Endodermal cell (in vitro differentiated cells): ENCODE data around the gene GNPDA1. TPM values are rescaled to one million over a fixed set of nuclear protein-coding genes. Genes with fewer than 3 reads are reported as not detected.

ENCODE experiments used
- DNase-seq: peaks from one replicate; pipeline ENCODE4 v3.0.0-alpha.2; 2017
- H3K27ac ChIP-seq: 2 replicates; pipeline ENCODE4 v1.5.1; 2013; ENCODE audit warnings: mild to moderate bottlenecking, low read depth, low read length, moderate library complexity
- H3K27me3 ChIP-seq: 2 replicates; pipeline ENCODE4 v1.6.1; 2013; ENCODE audit warnings: mild to moderate bottlenecking, low read length, moderate library complexity; ENCODE audit not compliant: insufficient read depth, control insufficient read depth, poor library complexity, severe bottlenecking
- H3K36me3 ChIP-seq: 2 replicates; pipeline ENCODE4 v1.7.0; 2013; ENCODE audit warnings: mild to moderate bottlenecking, low read length, moderate library complexity; ENCODE audit not compliant: control insufficient read depth, insufficient read depth
- H3K4me1 ChIP-seq: one replicate; pipeline ENCODE4 v1.7.0; 2013; ENCODE audit warnings: low read length; ENCODE audit not compliant: control insufficient read depth, insufficient read depth
- H3K4me3 ChIP-seq: 2 replicates; pipeline ENCODE4 v1.5.1; 2013; ENCODE audit warnings: mild to moderate bottlenecking, low read length, moderate library complexity
- H3K9ac ChIP-seq: 2 replicates; pipeline ENCODE4 v1.6.1; 2013; ENCODE audit warnings: mild to moderate bottlenecking, low read length, moderate library complexity; ENCODE audit not compliant: poor library complexity, severe bottlenecking; ENCODE audit errors: extremely low read depth
- H3K9me3 ChIP-seq: 2 replicates; pipeline ENCODE4 v1.6.1; 2013; ENCODE audit warnings: mild to moderate bottlenecking, low read length, moderate library complexity; ENCODE audit not compliant: control insufficient read depth
- H3K27ac Mint-ChIP-seq: 2 replicates; pipeline ENCODE4 v1.8.0; 2020; ENCODE audit warnings: mixed read lengths
- H3K27me3 Mint-ChIP-seq: 2 replicates; pipeline ENCODE4 v1.8.0; 2021; ENCODE audit warnings: mild to moderate bottlenecking, mixed read lengths; ENCODE audit not compliant: insufficient read depth
- H3K36me3 Mint-ChIP-seq: 2 replicates; pipeline ENCODE4 v1.8.0; 2020; ENCODE audit warnings: low read depth, mixed read lengths
- H3K4me1 Mint-ChIP-seq: 2 replicates; pipeline ENCODE4 v1.8.0; 2020; ENCODE audit warnings: mixed read lengths
- H3K4me3 Mint-ChIP-seq: 2 replicates; pipeline ENCODE4 v1.8.0; 2020; ENCODE audit warnings: mild to moderate bottlenecking, moderate library complexity, mixed read lengths
- H3K9me3 Mint-ChIP-seq: 2 replicates; pipeline ENCODE4 v1.8.0; 2020; ENCODE audit warnings: mild to moderate bottlenecking, mixed read lengths
- WGBS, 2 experiments: methylation state at CpG; one replicate each; pipeline versions ENCODE4 v1.1.5 to v1.1.7; 2013; ENCODE audit warnings: missing lambda C conversion rate in 2 of 2, mixed read lengths in 1 of 2; ENCODE audit not compliant: insufficient coverage in 1 of 2, insufficient read length in 1 of 2; 5-methylcytosine and 5-hydroxymethylcytosine counted together
- total RNA-seq, 2 donors: library from RNA; stranded (reverse); fragmentation: NEBNext Ultra II Directional in 1 of 2; extraction: Animal tissue kit (Norgen Biotek cat#: 25700) in 1 of 2; gene quantifications; 2 replicates in 1 of 2; 3 replicates in 1 of 2; pipeline ENCODE4 v1.2.1, GENCODE V29; 2021
- TF ChIP-seq, protein P1 (sequence below): fragments of 200-600 bp; sonication (generic); conservative IDR thresholded peaks from 2 replicates; pipeline ENCODE4 v1.5.0; 2021; ENCODE audit warnings: antibody characterized with exemption, mild to moderate bottlenecking

The GNPDA1 gene
- total RNA-seq, 2 donors from 2014 or later, result 90.9 to 118 TPM

DNA sequence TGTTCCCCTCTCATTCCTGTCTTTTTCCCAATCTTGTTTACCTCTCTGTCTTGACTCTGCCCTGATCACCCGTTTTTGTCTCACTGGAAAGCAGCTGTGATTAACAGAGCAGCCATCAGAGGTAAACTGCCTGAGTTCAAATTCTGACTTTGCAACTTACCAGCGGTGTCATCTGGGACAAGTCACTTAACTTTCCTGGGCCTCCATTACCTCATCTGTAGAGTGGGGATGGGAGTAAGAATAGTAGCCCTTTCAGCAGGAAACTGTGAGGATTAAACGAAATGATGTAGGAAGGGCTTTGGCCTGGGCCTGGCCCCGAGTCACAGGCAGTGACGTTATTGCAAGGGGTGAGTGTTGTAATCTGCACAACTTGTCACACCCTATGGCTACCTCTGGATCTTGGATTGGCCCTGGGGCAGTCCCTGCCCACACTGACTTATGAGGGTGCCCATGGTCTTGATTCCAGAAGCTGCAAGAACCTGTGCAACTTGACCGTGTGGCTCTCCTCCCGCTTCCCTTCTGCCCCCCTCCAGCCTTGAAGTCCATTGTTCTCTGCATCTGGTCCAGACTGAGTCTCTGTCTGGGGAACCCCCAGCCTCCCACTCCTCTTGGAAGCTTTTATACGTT lies 54.2 kb downstream of the GNPDA1 start:
- H3K36me3 Mint-ChIP-seq, result no peaks in the 10 kb centered on the region
- Histone ChIP-seq H3K36me3 (no peaks in the 10 kb centered on the region), H3K27ac (no peak overlapping the region), H3K4me1 (no peaks in the 10 kb centered on the region), H3K4me3 (no peak overlapping the region), H3K9ac (no peak overlapping the region), H3K27me3 (no peaks in the 10 kb centered on the region), H3K9me3 (no peaks in the 10 kb centered on the region)
- H3K4me3 Mint-ChIP-seq, result no peak overlapping the region
- H3K27me3 Mint-ChIP-seq, result peaks cover 3% of the 10 kb centered on the region
- WGBS, 2 experiments, result 84 to 87% methylated on average over 6 to 8 of the region's 8 CpGs
- H3K4me1 Mint-ChIP-seq, result peaks cover 10% of the 10 kb centered on the region
- H3K27ac Mint-ChIP-seq, result no peak overlapping the region
- H3K9me3 Mint-ChIP-seq, result no peaks in the 10 kb centered on the region
- DNase-seq, result no peak
- TF ChIP-seq, protein P1, sequence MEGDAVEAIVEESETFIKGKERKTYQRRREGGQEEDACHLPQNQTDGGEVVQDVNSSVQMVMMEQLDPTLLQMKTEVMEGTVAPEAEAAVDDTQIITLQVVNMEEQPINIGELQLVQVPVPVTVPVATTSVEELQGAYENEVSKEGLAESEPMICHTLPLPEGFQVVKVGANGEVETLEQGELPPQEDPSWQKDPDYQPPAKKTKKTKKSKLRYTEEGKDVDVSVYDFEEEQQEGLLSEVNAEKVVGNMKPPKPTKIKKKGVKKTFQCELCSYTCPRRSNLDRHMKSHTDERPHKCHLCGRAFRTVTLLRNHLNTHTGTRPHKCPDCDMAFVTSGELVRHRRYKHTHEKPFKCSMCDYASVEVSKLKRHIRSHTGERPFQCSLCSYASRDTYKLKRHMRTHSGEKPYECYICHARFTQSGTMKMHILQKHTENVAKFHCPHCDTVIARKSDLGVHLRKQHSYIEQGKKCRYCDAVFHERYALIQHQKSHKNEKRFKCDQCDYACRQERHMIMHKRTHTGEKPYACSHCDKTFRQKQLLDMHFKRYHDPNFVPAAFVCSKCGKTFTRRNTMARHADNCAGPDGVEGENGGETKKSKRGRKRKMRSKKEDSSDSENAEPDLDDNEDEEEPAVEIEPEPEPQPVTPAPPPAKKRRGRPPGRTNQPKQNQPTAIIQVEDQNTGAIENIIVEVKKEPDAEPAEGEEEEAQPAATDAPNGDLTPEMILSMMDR, result no peak

DNA sequence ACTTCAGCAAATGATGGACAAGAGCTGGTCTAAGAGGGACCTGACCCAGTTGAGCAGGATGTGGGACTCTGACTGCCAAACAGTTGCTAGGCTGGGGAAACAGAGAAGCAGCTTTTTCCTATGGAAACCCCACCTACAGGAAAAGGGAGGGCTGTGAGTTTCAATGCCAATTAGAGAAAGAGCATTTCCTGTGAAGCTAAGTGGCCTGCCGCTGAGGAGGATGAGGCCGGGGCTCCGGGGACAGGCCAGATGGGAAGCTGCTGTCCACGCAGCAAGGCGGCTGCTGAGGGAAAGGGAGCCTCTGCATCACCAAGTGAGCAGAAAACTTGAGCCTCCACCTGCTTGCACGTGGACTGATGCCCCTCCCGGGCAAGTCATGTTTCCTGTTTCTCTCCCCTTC lies 54.7 kb downstream of the GNPDA1 start, which contains the start of gene PCDH12:
PCDH12 (minus strand) TSS at position 90 of the 400 bp plus-strand sequence. CDS start 351 bp downstream, outside the sequence.
- Histone ChIP-seq H3K9me3 (no peaks in the 10 kb centered on the region), H3K9ac (no peak within 1 kb of the TSS), H3K27me3 (no peaks in the 10 kb centered on the region), H3K4me3 (no peak within 1 kb of the TSS), H3K36me3 (no peaks in the 10 kb centered on the region), H3K27ac (no peak within 1 kb of the TSS), H3K4me1 (no peaks in the 10 kb centered on the region)
- H3K27me3 Mint-ChIP-seq, result peaks cover 3% of the 10 kb centered on the region
- DNase-seq, result no peak
- TF ChIP-seq, protein P1, result no peak
- no peak within 1 kb of the TSS for H3K27ac Mint-ChIP-seq
- H3K36me3 Mint-ChIP-seq, result no peaks in the 10 kb centered on the region
- no peak within 1 kb of the TSS for H3K4me3 Mint-ChIP-seq
- 69 to 70% methylated on average over 6 to 7 of the region's 7 CpGs for WGBS, 2 experiments
- no peaks in the 10 kb centered on the region for H3K9me3 Mint-ChIP-seq
- H3K4me1 Mint-ChIP-seq, result peaks cover 10% of the 10 kb centered on the region

- Mint-ChIP-seq H3K9me3 (no peaks in the 10 kb centered on the region), H3K36me3 (no peaks in the 10 kb centered on the region), H3K4me1 (peaks cover 10% of the 10 kb centered on the region), H3K4me3 (no peak overlapping the region), H3K27me3 (peaks cover 3% of the 10 kb centered on the region), H3K27ac (no peak overlapping the region)
- TF ChIP-seq, protein P1, result no peak
- WGBS, 2 experiments, result 86 to 89% methylated on average over 14 to 16 of the region's 16 CpGs
- H3K27me3 ChIP-seq, result no peaks in the 10 kb centered on the region
- H3K9ac ChIP-seq, result no peak overlapping the region
- no peak for DNase-seq
- no peaks in the 10 kb centered on the region for H3K4me1 ChIP-seq
- no peak overlapping the region for H3K27ac ChIP-seq
- no peak overlapping the region for H3K4me3 ChIP-seq
- H3K9me3 ChIP-seq, result no peaks in the 10 kb centered on the region
- H3K36me3 ChIP-seq, result no peaks in the 10 kb centered on the region
Measured at GRCh38 chr5:141957367-141957996, 55.3 kb downstream of the GNPDA1 start.
